Measurements from ENCODE around the gene LIMS2. TPM values are rescaled to one million over a fixed set of nuclear protein-coding genes. Genes with fewer than 3 reads are reported as not detected.

Gene LIMS2
- polyA plus RNA-seq, 1 donor = 41.3 TPM

DNA sequence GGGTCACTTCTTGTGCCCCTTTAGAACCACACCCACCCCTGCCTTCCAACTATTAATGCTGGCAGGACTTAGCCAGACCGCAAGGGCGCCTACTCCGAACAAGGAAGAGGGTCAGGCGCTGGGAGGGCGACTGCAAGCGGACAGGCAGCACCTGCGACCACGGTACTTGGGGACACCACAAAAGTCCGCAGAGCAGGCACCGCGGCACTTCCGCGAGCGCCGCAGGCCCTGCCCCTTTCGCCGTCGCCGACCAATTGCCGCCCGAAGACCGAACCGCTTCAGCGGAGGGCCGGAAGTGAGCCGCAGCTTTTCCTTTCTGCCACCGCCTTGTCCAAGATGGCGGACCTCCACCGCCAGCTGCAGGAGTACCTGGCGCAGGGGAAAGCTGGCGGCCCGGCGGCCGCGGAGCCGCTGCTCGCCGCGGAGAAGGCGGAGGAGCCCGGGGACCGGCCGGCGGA lies 25.9 kb upstream of the LIMS2 start, which contains the start of gene SFT2D3:
TSS of gene SFT2D3 (plus strand) at position 305 of the 458 bp plus-strand sequence. CDS start at position 337, 32 bp downstream.
- peak; percentile 83 for DNase-seq (ENCODE audit: low read depth)

GRCh38 chr2:127700527-127701192 lies 25.3 kb upstream of the LIMS2 start:
- no peak for DNase-seq (ENCODE audit: low read depth)

DNA sequence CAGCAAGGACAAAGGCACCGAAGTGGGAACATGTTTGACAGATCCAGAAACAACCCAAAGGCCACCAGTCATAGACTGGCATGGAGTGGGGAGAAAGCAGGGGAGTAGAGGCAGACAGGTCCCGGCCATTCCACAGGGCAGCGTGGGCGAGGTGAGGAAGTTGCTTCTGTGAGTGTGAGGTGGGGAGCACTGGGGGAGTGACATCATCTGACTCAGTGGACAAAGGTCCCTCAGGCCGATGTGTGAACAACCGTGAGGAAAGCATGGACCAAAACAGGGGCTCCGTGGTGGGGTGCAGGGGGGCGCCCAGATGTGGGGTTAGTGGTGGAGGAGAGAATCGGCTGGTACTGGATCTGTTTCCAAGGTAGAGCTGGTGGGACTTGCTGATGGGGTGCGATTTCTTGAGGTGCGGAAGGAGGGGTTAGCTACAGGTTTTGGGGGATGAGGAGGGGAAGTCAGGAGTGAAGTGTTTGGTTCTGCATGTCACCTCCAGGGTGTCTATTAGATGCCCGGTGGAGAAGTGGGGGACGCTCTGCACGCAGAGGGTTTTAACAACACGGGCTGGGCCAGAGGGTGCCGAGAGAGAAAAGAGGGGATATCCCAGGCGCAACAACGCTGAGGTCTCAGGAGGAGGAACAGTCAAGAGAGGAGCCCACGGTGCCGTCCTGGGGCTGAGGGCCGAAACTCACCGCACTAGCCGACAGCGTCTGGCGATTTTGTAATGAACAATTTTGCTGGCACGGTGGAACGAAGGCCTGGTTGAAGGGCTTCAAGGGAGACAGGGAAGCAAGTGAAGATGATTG lies 23.4 kb upstream of the LIMS2 start:
- no peak for DNase-seq (ENCODE audit: low read depth)

DNA sequence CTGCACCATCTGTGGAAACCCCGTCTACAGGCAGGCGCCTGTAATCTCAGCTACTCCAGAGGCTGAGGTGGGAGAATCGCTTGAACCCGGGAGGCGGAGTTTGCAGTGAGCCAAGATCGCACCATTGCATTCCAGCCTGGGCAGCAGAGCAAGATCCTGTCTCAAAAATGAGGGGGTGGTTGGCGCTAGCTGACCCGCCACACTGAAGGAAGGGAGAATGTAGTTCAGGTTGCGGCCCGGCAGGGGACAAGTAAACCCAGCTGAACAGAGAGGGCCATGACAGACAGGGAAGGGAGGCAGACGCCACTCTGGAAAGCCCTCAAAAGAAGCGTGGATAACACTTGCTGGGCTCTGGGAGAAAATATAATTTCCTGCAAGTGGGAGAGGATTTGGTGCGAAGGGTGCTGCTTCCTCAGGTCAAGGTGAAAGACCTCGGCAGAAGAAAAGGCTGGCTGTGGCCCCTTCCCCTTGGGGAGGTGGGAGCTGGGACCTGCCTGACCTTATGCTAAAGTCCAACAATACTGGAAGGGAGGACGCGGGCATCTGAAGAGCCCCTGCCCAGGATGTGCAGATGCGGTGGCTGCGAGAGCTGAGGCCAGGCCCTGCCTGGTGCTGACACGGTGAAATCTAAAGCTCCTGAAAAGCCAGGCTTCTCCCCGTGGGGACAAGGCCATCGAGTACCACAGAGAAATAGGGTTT lies 22.3 kb upstream of the LIMS2 start:
- no peak for DNase-seq (ENCODE audit: low read depth)

GRCh38 chr2:127695491-127696472 lies 20.5 kb upstream of the LIMS2 start:
- DNase-seq (ENCODE audit: low read depth) = no peak

- DNase-seq (ENCODE audit: low read depth) = no peak
Measured at GRCh38 chr2:127694986-127695385, 19.7 kb upstream of the LIMS2 start.

GRCh38 chr2:127690696-127691095 lies 15.4 kb upstream of the LIMS2 start:
- no peak for DNase-seq (ENCODE audit: low read depth)

GRCh38 chr2:127688405-127688804 lies 13.1 kb upstream of the LIMS2 start:
- DNase-seq (ENCODE audit: low read depth) = no peak

DNA sequence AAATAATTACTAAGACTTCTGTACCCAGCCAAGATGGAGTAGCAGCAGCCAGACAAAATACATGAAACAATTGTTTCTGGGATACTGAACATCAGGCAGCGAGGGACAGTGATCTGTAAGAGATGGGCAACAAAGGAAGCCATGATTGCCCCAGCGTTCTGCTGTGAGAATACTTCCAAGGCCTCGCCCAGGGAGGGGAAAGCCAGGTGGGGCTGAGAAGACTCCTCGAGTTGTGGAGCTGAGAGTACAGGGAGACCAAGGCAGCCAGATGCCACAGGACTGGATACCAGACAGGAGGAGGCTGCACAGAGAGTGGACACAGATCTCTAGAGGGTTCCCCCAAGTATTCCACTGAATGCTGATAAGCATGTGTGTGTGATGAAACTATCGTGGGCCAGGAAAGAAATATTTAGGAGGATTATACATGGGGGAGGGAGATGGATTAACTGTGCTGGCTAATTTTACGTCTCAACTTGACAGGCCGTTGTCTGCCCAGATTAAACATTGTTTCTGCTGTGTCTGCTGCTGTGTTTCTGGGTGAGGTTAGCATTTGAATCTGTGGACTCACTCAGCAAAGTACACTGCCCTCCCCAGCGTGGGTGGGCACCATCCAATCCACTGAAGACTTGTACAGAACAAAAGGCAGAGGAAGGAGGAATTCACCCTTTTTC lies 10.2 kb upstream of the LIMS2 start:
- no peak for DNase-seq (ENCODE audit: low read depth)

GRCh38 chr2:127683757-127684156 lies 8.4 kb upstream of the LIMS2 start:
- no peak for DNase-seq (ENCODE audit: low read depth)

DNA sequence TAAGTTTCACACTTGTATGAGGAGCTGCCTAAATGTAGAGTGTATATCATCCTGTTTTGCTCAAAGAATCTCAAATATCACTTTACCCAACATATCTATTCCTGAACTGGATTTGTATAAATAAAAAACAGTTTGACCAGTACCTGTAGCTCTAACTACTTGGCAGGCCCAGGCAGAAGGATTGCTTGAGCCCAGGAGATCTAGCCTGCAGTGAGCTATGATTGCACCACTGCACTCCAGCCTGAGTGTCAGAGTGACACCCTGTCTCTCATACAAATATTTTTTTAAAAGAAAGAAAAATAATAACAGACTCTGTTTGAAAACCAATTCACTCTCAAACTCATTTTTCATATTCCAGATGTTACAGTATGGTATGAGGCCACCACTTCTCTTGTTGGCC lies 7.7 kb upstream of the LIMS2 start:
- no peak for DNase-seq (ENCODE audit: low read depth)

- DNase-seq (ENCODE audit: low read depth) = no peak
Measured at GRCh38 chr2:127681976-127682857, 6.9 kb upstream of the LIMS2 start.

- DNase-seq (ENCODE audit: low read depth) = no peak
Measured at GRCh38 chr2:127681288-127681804, 6.0 kb upstream of the LIMS2 start.

DNA sequence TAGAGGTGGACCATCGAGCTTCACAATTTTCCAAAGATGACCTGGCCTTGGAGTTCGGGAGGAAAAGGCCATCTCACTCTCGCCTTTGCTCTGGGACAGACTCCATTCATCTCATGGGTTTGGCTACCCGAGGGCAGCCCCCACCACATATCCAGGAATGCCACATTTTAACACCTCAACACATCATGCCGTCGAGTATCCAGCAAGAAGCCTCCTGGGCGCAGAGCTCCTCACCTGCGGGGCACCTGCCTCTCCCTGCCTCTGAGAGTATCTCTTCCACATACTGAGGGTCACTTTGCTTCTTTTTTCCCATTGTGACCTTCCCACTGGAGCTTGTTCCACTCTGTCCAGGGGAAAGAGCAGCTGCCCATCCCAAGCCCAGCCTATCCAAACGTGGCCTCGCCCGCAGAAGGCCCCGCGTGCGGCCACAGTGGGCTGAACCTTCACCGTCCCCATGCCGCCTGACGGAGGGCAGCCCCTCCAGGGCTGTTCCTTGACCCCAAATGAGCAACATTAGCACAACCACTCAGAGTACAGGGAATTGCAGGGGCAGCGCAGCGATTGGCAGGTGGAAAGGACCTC lies 5.5 kb upstream of the LIMS2 start:
- no peak for DNase-seq (ENCODE audit: low read depth)

- no peak for DNase-seq (ENCODE audit: low read depth)
Measured at GRCh38 chr2:127679680-127680361, 4.5 kb upstream of the LIMS2 start.

DNA sequence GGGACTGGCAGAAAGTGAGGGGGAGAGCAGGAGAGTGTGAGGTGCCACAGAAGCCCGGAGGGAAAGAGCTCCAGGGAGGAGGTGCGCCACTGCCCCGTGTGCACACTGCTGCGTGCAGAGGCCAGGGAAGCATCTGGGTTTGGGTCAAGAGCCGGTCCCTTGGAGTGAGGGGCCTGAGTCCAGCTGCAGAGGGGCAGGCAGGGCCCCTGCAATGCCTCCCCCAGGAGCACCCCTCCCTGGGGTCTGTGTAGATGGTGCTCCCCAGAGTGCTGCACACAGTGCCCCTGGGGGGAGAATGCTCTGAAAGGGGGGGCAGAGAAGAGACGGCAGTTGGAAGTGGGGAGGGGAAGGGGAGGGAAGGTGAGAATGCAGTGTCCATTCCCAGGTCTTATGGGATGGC lies 3.7 kb upstream of the LIMS2 start:
- DNase-seq (ENCODE audit: low read depth) = no peak

DNA sequence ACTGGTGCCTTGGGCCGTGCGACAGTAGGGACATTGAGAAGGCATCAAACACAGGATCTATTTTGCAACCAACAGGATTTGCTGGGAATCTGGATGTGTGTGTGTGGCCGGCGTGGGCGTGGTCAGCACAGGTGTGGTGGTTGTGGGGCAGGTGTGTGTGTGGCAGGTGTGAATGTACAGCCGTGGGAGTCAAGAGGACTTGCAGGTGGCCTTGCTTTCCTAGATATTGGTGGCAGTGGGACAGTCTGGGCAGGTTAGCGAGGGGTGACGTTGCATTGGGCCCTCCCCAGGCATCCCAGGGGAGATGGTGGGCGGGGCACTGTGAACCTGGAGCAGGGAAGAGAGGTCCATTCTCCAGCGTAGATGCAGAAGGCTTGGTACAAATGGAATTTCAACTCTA lies 3.2 kb upstream of the LIMS2 start:
- no peak for DNase-seq (ENCODE audit: low read depth)

DNA sequence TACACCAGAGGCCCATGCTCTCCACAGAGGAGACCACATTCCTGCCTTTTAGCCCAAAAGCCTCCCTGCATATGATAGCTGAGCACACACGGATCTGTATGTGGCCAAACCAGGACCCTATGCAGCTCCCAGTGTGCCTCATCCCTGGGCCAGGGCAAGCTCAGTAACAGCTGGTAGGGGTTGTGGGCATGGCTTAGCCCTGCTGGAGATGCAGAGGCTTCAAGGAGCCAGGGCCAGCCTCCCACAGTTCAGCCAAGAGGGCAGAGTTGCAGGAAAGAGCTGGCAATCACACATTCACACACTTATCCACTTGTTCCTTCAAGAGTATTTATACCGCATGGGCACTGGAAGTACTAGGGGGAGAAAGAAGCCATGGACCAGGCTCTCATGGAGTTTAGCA lies 1.6 kb upstream of the LIMS2 start:
- DNase-seq (ENCODE audit: low read depth) = no peak
